NT2/D1 (cell line): Measurements from ENCODE around the gene KCNQ1OT1.

ENCODE experiments used
- DNase-seq: peaks from one replicate; pipeline ENCODE4 v3.0.0-alpha.2; 2011; ENCODE audit warnings: low read depth, low spot score
- H3K27me3 ChIP-seq: 2 replicates; pipeline ENCODE4 v1.6.0; 2011; ENCODE audit warnings: mild to moderate bottlenecking; ENCODE audit not compliant: insufficient read length, insufficient read depth
- H3K36me3 ChIP-seq: 2 replicates; pipeline ENCODE4 v1.6.1; 2011; ENCODE audit warnings: mild to moderate bottlenecking, low read length, mixed read lengths; ENCODE audit not compliant: insufficient read depth, insufficient read length
- H3K4me1 ChIP-seq: 2 replicates; pipeline ENCODE4 v1.5.1; 2011; ENCODE audit not compliant: insufficient read depth, insufficient read length
- H3K4me3 ChIP-seq: 2 replicates; pipeline ENCODE4 v1.5.1; 2011; ENCODE audit warnings: low read depth; ENCODE audit not compliant: insufficient read length
- H3K9ac ChIP-seq: 2 replicates; pipeline ENCODE4 v1.6.0; 2011; ENCODE audit warnings: low read depth; ENCODE audit not compliant: insufficient read length
- H3K9me3 ChIP-seq: 2 replicates; pipeline ENCODE4 v1.5.1; 2011; ENCODE audit warnings: mild to moderate bottlenecking, low read length; ENCODE audit not compliant: insufficient read depth
- SUZ12 ChIP-seq: IDR thresholded peaks from 2 replicates; pipeline ENCODE4 v1.6.1; 2011; ENCODE audit not compliant: insufficient read length, insufficient read depth; ENCODE audit errors: extremely low read depth
- YY1 ChIP-seq: IDR thresholded peaks from 2 replicates; pipeline ENCODE4 v1.6.1; 2011; ENCODE audit not compliant: insufficient read length, insufficient read depth
- ZNF274 ChIP-seq: IDR thresholded peaks from 2 replicates; pipeline ENCODE4 v1.6.1; 2011; ENCODE audit warnings: mild to moderate bottlenecking, low read depth, low read length

Gene KCNQ1OT1

DNA sequence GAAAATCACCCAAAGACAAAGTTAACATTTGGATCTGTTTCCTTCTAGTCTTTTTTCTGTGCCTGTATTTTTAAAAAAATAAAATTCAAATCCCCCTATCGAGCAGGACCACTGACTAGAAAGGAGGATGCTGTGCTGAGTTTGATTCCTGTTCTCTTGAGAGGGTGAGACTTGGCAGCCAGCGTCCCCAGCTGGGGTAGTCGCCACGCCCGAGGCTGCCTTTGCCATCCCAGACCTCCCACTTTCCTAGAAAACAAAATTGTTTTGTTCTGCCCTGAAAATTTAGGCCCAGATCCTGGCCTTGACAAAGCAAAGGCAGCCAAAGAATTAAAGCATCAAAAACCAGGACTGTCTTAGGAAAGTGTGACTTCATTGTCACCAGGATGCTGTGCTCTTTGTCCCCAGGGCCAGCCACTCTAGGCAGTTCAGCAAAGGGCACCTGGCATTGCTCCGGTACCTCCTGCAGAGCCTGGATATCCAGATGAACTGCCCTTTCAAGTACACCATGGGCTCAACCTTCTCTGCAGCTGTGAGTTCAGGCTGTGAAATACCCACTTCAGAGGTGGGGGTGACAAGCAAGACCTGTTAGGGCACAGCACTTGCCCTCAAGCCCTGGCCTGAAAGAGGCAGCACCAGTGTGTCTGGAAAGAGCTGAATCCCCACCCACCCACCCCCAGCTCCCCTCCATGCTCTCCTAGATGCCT is 44.6 kb downstream of the KCNQ1OT1 start:
- no peak for TF ChIP-seq SUZ12
- no peak for TF ChIP-seq YY1
- no peak for TF ChIP-seq ZNF274
- no peak overlapping the region for H3K4me3 ChIP-seq
- H3K4me1 ChIP-seq = no peaks in the 10 kb centered on the region
- peaks cover 57% of the 10 kb centered on the region for H3K27me3 ChIP-seq
- peaks cover 33% of the 10 kb centered on the region for H3K9me3 ChIP-seq
- no peak overlapping the region for H3K9ac ChIP-seq
- DNase-seq = no peak
- no peaks in the 10 kb centered on the region for H3K36me3 ChIP-seq

DNA sequence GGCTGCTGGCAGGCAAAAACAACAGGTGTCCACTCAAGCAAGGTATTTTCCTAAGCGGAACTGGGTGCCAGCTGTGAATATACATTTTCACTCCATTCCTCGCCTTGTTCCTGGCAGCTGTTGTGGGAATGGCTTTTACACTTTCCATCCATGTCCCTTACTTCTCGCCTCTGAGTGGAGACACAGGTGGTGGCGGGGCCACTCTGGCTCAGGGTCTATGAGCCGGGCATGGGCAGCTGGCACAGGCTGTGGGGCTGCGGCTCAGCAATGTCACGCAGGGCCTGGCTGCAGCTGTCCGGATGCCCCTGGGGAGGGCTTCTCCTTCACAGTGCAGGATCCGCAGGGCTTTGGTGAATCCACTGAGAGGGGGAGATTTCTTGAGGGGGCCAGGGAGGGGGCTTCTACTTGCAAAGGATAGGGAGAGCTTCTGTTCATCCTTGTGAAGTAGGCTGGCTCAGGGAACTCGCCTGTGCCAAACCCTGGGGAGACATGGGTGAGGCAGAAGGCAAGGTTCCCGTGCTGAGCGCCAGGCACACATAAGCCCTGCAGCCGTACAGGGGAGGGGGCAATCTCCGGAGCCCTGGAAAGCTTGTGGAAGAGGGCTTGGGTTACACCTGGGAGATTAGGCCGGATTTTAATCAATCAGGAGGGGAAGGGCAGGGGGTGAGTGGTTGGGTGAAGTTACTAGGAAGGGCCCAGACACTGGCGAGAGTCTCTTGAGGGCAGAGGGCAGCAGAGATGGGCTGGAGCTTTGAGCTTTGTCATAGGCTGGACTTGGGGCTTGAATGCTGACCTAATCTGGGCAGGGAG is 45.7 kb downstream of the KCNQ1OT1 start:
- Histone ChIP-seq H3K4me3 (no peak overlapping the region), H3K27me3 (peaks cover 62% of the 10 kb centered on the region), H3K9ac (no peak overlapping the region), H3K4me1 (no peaks in the 10 kb centered on the region), H3K9me3 (peaks cover 33% of the 10 kb centered on the region), H3K36me3 (no peaks in the 10 kb centered on the region)
- TF ChIP-seq YY1 (no peak), ZNF274 (no peak), SUZ12 (no peak)
- DNase-seq = no peak

DNA sequence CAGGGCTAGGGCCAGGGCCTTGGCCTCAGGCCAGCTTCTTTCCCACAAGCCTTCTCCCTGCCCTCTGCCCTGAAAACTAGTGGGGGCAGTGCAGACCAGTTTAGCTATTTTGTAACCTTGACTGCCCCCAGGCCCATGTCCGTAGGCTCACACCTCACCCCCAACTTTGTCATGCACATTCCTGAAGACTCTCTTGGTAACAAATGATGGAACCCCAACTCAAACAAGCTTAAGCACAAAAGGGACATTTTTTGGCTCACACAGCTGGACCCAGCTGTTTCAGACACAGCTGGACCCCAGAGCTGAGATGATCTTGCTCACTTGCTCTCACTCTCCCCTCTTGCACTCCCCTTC is 46.6 kb downstream of the KCNQ1OT1 start:
- Histone ChIP-seq H3K9me3 (peaks cover 34% of the 10 kb centered on the region), H3K4me3 (no peak overlapping the region), H3K27me3 (peaks cover 62% of the 10 kb centered on the region), H3K9ac (no peak overlapping the region), H3K36me3 (no peaks in the 10 kb centered on the region), H3K4me1 (no peaks in the 10 kb centered on the region)
- TF ChIP-seq ZNF274 (no peak), SUZ12 (no peak), YY1 (no peak)
- DNase-seq = no peak

DNA sequence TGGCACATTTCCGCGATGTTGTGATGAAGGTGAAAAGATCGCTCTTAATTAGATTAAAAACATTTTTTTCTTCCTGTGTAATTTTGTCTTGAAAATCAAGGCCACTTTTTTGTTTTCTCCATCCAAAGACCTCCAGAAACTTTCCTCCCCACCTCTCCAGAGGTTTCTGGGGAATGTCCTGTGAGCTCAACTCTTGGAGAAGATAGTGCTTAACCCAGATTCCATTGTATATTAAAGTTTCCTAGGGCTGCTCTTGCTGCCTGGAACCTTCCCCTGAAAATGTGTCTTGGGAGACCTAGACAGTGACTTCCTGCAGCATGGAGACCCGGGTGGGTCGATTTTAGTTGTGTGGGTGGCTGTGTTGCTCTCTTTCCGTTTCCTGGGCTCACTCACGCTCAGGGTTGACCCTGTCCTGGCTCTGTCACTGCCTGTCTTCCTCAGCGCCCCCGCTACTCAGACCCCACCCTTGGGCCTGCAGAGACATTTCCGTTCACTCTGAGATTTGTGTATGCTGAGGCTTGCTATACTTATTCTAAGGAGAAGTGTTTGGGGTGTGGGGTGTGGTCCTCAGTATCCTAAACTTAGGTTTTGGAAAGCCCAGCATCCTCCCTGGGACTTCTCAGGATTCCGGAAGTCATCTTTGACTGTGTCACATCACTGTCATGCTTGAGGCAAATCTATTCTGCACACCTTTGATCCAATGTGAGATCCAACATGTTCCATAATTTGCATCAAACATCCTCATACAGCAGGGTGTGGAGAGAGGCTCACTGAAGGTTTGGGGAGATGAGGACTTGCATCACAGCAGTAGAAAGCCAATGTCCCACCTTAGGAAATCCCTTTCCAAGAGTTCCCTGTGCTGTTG is 47.2 kb downstream of the KCNQ1OT1 start:
- TF ChIP-seq SUZ12 = no peak
- no peak for TF ChIP-seq YY1
- TF ChIP-seq ZNF274 = no peak
- H3K9me3 ChIP-seq = peaks cover 40% of the 10 kb centered on the region
- H3K27me3 ChIP-seq = peaks cover 57% of the 10 kb centered on the region
- no peak for DNase-seq
- no peak overlapping the region for H3K9ac ChIP-seq
- H3K4me3 ChIP-seq = no peak overlapping the region
- H3K36me3 ChIP-seq = no peaks in the 10 kb centered on the region
- no peaks in the 10 kb centered on the region for H3K4me1 ChIP-seq

DNA sequence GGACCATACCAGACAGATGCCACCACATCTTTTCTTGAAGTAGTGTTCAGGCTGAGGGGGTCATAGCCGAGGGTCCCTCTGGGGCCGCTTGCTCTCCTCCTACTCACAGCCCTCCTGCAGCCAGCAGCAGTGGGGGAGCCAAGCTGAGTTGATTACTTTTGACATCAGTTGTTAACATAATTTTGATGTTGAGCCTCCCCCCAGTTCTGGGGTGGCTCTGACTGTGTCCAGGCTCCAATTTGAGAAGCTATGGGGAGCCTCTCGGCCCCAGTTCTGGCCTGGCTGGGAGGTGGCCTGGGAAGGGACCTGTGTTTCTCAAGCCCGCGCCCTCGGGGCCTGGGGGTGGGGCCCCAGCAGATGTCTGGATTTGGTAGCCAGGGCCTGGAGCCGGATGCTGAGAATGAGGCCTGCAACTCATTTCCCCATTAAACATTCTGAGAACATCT is 47.9 kb downstream of the KCNQ1OT1 start:
- H3K9me3 ChIP-seq = peaks cover 48% of the 10 kb centered on the region
- peaks cover 57% of the 10 kb centered on the region for H3K27me3 ChIP-seq
- DNase-seq = no peak
- H3K36me3 ChIP-seq = no peaks in the 10 kb centered on the region
- no peak overlapping the region for H3K4me3 ChIP-seq
- H3K9ac ChIP-seq = no peak overlapping the region
- no peaks in the 10 kb centered on the region for H3K4me1 ChIP-seq
- TF ChIP-seq ZNF274 (no peak), SUZ12 (no peak), YY1 (no peak)

DNA sequence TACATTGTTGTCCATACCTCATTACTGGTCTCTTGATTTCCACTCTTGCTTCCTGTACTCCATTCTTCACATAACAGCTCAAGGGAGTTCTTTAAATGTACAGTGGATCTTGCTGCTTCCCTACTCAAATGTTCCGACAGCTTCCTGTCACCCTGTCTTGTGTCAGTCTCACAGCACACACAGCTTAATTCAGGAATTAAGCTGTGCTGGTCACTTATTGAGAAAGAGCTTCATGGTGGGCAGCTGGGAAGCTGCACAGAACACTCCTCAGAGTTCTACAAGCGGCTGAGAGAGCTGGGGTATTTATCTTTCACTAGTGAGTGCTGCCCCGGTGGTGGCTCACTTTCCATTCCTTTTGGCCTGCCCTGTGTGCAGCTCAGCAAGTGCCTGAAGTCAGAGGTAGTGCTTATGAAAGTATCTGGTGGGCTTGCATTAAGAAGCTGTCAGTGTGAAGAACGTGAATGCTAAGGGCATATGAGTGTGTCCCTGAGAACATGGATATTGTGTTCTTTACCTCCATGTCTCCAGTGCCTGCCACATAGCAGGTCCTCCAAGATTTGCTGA is 48.7 kb downstream of the KCNQ1OT1 start:
- Histone ChIP-seq H3K4me1 (no peaks in the 10 kb centered on the region), H3K9me3 (peaks cover 55% of the 10 kb centered on the region), H3K27me3 (peaks cover 58% of the 10 kb centered on the region), H3K36me3 (no peaks in the 10 kb centered on the region), H3K9ac (no peak overlapping the region), H3K4me3 (no peak overlapping the region)
- no peak for TF ChIP-seq ZNF274
- TF ChIP-seq YY1 = no peak
- TF ChIP-seq SUZ12 = no peak
- DNase-seq = no peak
